NK-92 treated with Interleukin-12 subunit alpha and Interleukin-12 subunit beta, amount 100 ng/mL, for 24 hours (cell line): Measurements from ENCODE around the gene RPAP2.
"Not testable (repeated sequence)": the region's sequence is repeated elsewhere in the genome, so short reads cannot be mapped to it uniquely, and the experiment has no call there.

Source experiments
- DNase-seq: peaks from one replicate; lab custom pipeline; 2025; lab: John Stamatoyannopoulos, UW

The RPAP2 gene

DNA sequence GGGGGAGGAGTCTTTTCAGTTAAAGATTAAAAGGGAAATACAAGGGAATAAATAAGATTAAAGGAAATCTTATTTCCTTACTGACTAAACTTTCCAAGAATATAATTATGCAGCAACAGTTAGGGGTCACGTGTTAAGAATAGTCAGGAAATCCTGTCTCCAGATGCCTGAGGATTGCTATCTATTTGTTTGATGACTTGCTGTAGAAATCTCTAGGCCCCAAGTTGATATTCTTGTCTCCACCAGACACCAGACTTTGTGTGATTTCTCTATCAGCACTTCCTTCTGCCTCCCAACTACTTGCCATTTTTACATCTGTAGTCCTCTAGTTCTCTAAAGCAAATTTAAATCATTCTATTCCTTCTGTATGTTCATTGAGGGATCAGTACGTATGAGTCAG is 77.5 kb downstream of the RPAP2 start:
- DNase-seq: no peak

DNA sequence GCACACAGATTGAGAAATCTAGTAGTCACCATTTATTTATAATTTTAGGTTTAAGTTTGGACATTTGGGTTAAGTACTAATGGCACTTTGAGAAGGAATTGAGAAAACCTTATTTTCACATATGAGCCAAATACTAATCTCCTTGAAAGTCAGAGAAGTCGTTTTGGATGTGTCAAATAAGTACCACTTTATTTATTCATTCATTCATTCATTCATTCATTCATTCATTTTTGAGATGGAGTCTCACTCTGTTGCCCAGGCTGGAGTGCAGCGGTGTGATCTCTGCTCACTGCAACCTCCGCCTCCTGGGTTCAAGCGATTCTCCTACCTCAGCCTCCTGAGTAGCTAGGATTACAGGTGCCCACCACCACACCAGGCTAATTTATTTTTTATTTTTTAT is 79.1 kb downstream of the RPAP2 start:
- DNase-seq: not testable (repeated sequence)

DNA sequence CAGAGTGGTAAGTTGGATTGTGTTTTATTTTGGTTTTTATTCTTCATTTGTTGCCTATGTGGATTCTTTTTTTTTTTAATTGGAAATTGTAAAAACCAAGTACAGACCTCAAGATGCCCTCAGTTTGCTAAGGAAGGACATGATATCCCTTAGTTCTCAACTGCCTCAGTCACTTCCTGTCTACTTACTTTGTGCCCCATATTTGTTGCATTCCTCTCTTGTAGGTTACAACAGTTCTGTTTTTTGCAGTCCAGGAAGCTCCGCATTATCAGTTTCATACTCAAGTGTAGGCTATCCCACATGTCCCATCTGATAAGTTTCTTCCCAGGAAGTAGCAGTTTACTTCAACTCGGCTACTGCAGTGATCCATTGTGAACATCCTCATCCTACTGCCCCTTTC is 82.0 kb downstream of the RPAP2 start:
- DNase-seq: no peak

DNA sequence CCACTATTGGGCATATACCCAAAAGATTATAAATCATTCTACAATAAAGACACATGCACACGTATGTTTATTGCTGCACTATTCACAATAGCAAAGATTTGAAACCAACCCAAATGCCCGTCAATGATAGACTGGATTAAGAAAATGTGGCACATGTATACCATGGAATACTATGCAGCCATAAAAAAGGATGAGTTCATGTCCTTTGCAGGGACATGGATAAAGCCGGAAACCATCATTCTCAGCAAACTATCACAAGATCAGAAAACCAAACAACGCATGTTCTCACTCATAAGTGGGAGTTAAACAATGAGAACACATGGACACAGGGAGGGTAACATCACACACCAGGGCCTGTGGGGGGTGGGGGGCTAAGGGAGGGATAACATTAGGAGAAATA is 95.1 kb downstream of the RPAP2 start:
- DNase-seq: not testable (repeated sequence)

DNA sequence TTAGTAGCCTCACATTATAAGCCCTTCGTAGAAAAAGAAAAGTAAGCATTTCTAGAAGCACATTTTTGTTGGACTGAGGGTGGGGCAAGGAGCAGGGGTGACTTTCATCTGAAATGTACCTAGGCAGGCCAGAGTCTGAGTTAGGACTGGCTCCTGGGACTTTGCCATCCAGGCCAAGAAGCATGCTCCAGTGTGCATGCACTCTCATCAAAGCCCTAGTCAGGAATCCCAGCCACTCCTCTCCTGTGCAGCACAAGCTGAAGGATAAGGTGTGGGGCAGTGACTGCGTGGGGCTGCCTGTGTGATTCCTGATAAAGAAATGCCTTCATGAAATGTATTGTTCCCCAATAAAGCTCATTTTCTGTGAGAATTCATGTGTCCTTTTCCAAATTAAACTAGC is 99.7 kb downstream of the RPAP2 start:
- DNase-seq: no peak

DNA sequence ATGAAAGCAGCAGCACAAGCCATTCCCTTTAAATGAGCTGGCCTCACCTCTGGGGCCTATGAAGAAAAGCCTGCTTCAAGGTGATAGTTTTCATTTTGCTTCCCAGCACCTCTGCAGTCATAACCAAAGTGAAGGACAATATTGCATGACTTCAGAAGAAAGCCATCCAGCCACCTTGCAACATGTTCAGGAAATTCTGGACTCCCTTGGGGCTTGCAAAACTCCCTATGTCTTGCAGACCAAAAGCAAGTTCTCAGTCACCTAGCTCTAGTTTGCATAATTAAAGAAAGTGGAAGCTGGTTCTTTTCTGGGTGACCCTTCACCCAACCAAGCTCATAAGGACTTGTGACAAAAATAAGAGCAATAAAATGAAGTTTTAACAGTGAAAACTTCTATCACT is 100.2 kb downstream of the RPAP2 start:
- DNase-seq: no peak

DNA sequence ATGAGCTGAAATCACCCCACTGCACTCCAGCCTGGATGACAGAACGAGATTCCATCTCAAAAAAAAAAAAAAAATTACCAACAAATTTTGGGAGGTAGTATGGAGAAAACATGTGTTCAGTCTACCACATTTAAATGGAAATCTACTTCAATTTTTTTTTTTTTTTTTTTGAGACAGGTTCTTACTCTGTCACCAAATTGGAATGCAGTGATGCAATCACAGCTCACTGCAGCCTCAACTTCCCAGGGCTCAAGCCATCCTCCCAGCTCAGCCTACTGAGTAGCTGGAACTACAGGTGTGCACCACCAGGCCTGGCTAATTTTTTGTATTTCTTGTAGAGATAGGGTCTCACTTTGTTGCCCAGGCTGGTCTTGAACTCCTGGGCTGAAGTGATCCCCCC is 105.8 kb downstream of the RPAP2 start:
- no peak for DNase-seq

DNA sequence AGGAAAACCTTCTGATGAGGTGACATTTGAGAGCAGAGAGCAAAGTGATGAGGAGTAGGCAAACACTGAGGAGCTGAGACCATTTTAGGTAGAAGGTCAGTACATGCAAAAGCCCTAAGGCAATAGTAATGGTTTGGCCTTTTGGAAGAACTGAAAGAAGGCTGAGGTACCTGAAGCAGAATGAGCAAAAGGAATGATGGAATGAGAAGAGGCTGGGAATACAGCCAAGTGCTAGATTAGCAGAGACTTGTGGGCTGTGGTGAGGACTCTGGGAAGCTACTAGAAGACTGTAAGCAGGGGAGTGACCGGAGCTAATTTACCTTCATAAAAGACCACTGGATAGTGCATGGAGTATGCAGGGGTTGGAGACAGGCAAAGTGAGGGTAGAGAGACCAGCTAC is 110.0 kb downstream of the RPAP2 start:
- DNase-seq: no peak

DNA sequence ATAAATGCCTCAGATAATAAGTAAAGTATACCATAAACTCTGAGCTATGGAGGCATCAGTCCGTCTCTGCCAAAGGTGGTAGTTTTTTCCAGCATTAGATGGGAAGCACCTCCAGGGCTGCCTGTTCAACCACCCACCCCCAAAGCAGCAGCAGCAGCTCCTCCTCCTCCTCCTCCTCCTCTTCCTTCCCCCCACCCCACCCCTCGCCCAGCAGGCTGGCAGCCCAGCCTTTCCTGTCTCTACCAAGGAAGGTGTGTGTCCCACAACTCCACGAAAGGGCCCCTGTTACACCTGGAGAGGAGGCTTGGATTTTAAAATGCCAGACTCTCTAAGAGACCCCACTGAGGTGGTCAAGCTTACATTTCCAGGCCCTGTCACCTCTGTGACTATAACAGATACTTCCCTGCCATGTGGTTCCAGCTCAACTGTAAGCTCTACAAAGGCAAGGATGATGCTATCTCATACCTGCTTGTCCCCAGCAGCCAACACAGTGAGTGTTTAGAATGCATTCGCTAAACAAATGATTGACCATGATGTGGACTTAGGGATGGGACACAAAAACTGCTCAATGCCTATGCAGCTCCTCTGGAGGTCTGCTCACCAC is 111.2 kb downstream of the RPAP2 start:
- no peak for DNase-seq

DNA sequence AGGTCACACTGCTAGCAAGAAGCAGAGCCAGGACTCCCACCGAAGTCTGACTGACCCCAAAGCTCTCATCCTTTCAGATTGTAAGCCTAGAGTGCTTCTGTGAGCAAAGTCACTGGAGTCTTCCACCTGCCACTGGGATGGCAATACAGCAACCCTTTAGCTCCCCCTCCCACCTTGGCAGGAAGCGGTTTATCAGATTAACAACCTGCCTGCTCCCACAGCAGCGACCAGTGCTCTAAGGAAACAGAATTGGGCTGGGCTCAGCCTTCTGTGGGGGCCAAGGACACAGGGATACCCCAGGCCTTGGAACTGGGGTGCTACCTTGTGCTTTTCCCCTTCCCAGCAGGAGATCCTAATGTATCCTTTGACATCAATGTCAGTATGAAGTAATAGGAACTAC is 111.8 kb downstream of the RPAP2 start:
- peak; percentile 25 for DNase-seq

DNA sequence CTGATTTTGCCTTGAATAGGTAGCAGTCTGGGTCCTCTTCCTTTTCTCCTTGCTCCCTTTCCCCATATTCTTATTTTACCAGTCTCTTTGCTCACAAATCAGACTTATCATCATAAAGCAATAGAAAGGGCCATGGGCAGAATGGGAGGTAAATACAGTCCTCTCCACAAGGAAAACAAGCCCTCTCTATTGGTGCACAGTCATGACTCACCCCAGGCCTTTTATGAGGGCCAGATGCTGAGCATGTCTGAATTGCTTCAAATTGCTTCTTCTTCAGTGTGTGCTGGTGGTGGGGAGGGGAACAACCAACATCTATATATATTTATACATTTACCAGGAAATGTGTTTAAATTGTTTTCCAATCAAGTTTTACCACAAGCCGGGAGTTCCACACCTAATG is 112.7 kb downstream of the RPAP2 start:
- DNase-seq: no peak

DNA sequence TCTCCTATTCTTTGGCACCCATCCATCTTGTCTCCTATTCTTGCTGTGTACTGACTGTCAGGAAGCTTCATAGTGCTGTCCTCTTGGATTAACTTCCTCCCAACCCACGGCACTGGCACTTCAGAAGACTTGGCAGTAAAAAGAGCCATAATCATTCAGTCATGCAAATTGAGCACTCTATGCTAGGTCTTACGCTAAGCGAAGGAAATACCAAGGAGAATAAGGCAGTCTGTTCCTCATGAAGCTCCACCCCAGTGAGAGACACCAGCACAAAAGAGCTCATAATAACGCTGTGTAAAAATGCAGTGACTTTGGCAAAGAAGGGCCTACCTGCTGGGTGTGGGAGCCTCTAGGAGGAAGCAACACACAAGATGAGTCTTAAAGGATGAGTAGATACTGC is 120.8 kb downstream of the RPAP2 start:
- no peak for DNase-seq

DNA sequence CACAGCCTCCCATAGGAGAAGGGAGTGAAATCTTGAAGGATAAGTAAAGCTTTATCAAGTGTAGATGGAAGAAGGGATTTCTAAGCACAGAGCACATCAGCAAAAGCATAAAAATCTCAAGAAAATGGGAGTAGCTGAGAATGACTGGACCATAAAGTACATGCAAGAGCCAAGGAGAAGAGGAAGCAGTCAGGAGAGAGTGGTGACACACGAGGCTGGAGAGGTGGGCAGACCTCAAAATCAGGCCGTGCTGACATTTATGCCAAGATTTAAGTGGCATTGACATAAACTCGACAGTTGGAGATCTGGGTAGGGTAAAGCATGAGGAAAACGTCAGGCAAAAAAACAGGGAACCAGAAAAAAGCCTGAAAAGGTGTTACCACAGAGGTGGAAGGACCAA is 125.5 kb downstream of the RPAP2 start:
- DNase-seq: no peak

DNA sequence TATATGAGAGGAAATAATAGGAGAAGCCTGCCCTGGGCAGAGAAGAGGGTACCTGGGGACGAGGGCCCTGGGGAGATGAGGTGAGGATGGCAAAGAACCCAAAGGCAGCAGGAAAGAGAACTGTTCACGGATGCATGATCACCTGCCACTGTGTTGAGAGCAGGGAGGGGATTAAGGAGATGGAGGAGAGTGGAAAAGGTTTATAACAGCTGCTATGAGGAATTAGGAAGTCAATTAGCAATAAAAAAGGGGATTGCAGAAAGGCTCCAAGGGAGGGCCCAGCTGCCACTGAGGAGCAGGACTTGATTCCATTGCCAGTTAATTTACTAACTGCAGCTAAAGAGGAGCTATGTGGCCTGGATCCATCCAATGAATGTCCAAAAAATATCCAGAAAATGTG is 126.8 kb downstream of the RPAP2 start:
- DNase-seq: no peak

DNA sequence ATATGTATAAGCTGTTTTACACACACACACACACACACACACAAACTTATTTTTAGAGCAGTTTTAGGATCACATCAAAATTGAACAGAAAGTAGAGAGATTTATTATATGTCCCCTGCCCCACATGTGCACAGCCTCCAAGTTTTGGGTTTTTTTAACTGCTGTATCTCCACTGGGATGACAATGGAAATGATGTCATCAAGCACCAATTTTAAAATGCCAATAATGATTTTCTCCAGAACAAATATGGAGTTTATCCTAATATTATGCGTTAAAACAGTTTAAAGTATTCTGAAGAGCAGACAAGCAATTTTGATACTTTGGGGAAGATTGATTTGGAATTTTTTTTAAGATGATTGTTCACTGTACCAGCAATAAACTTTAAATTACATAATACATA is 131.2 kb downstream of the RPAP2 start:
- no peak for DNase-seq

DNA sequence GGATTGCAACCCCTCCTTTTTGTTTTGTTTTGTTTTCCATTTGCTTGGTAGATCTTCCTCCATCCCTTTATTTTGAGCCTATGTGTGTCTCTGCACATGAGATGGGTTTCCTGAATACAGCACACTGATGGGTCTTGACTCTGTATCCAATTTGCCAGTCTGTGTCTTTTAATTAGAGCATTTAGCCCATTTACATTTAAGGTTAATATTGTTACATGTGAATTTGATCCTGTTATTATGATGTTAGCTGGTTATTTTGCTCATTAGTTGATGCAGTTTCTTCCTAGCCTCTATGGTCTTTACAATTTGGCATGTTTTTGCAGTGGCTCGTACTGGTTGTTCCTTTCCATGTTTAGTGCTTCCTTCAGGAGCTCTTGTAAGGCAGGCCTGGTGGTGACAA is 135.7 kb downstream of the RPAP2 start:
- DNase-seq: not testable (repeated sequence)

DNA sequence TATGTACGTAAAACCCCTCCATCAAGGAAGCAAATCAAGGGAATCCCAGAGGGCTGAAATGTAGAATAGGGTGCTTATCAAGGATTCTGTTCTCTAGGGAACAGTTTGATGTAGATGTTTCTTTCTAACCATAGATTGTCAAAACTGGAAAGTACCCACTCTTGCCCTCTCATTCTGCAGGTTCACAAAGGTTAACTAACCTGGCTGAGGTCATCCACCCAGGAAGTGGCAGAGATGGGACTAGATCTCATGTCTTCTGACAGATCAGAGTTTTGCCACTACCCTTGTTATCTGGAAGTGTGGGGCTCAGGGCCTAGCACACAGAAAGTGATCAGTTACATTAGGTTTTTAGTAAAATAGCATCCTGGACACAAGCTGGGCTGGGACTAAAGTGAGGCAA is 140.4 kb downstream of the RPAP2 start:
- DNase-seq: no peak

DNA sequence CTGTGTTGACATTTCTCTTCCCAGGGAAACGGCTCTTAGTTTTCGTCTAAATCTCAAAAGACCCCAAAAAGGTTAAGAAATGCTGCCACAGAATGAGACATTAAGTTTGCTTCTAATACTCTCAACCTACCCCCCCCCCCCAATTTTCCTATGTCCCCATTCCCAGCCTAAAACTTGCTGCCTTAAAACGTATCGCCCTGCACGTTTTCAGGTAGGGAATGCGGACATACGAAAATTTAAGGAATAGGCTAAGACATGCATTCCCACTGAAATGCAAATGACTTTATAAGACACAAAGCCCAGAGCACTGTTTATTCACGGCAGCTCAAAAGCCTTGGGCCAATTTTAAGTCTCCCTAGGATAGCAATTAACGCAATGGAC is 142.4 kb downstream of the RPAP2 start:
- DNase-seq: no peak

DNA sequence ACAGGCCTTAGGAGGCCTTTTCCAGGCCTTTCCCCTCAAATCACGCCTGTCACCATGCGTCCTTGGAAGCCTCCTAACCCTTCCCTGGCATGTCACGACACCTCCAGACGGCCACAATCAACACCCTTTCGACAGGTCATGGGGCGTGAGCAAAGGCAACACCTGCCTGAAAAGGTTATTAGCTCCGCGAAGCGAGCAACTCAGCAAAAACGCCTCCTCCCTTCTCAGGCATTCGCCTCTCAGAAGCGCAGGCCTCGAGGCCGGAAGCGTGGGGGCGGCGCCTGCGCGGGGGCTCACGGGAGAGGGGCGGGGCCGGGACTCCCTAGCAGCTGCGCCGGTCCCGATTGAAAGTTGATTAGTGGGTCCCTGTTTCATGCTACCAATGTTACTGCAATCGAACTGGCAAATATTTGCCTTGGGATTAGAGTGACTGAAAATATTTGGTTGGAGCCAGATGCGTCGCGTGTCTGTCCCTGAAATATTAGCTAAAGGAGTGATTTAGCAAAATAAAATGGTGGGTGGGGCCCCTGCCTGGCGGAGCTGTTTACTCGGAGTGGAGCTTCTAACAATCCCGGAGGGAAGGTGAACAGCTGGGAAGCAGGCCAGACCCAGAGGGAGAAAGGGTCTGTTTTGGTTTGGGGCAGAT is 143.0 kb downstream of the RPAP2 start:
- DNase-seq: no peak

DNA sequence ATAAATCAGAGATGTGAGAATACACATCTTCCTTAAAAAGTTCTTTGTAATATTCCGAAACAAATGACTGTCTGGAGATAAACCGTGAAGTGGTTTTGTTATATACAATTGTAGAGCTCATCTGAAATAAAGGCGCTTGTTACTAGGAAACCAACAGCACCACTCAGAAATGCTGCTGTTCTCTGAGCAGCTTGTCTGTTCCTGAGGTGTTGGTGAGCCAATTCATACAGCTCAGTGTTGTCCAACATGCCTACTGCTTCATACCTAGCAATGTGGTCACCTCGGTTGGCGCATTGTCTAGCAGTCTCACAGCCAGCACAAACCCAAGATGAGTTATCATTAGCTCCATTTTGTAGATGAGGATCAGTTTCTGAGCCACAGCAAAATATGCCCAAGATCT is 143.5 kb downstream of the RPAP2 start:
- DNase-seq: no peak

DNA sequence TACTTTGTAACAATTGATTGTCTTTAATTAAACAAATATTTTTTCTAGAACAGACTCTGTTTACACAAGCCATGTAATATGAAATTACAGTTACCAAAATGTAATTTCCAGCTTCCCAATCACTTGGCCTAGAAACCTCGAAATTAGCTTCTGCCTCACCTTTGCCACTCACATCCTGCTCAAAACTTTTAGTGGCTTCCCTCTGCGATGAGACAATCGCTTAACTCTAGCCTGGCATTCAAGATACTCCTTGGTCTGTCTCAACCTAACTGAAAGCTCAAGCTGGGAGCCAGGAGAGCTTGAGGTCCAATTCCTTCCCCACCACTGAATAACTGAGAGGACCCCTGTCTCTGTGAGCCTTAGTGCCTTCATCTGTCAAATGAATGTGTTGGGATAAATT is 145.0 kb downstream of the RPAP2 start:
- DNase-seq: no peak

DNA sequence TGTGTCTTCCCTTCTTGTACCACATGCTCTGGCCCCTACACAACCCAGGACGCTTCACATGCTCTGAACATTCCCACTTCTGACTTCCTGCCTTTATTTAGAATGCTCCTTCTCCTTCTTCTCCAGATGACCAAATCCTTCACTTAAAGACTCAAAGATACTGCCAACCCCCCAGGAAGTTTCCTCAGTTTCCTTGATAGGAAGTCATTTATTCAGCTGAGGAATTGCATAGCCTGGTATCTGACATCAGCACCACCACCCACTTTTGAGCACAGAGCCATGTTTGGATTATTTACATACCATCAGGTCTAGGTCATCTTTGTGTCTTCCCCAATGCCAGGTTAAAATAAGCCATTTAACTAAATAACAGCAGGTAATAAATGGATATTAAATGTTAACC is 145.5 kb downstream of the RPAP2 start:
- no peak for DNase-seq

DNA sequence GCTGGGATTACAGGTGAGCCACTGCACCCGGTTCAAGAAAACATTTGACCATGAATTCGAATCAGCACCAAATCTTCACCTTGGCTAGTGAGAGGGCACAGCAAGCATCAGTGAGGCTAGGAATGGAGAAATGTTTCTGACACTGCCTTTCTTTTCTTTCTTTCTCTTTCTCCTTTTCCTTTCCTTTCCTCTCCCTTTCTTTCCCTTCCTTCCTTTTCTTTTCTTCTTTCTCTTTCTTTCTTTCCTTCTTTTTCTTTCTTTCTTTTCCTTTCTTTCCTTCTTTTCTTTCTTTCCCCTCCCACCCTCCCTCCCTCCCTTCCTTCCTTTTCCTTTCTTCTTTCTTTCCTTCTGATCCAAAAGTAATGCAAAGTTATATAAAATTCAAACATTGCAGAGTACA is 147.0 kb downstream of the RPAP2 start:
- DNase-seq: no peak

DNA sequence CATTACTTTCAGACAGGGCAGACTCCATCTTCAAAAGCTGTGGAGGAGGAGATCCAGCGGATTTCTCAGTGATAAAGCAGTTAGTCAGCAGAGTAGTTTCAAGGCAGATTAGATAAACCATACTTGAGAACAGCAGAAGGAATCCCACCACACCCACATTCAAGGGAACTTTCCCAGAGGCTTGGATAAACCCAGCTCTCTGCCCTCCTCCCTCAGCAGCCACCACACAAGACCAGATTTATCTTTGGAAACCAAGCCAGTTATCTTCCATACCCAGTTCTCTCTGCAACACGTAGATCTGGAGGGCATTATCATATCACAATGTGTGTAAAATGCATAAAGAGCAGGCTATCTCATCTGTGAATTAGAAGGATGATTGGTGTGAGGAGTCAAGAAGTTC is 147.7 kb downstream of the RPAP2 start:
- no peak for DNase-seq
